Left forelimb (tissue), 1 donor: Measurements from ENCODE around the gene CECR2.

Experiments used
- DNase-seq: peaks from one replicate; pipeline ENCODE4 v3.0.0-alpha.2; 2018; ENCODE audit warnings: low spot score

The CECR2 gene

DNA sequence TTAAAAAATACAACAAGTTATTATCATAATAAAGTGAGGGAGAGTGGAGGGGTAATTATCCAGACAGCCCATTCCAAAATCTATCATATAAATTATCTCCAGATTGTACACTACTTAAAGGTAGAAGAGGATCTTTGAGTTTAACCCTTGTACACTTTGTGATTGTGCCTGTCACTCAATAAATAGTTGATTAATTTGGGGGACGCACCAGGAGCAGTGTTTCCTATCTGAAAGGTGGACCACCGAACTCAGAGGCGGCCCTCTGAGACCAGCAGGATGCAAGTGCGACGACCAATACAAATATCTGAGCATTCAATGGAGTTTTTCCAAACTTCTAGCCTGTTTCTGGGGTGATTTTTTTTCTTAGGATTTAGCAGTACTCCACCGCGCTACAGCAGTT is 1.1 kb upstream of the CECR2 start:
- DNase-seq = no peak

DNA sequence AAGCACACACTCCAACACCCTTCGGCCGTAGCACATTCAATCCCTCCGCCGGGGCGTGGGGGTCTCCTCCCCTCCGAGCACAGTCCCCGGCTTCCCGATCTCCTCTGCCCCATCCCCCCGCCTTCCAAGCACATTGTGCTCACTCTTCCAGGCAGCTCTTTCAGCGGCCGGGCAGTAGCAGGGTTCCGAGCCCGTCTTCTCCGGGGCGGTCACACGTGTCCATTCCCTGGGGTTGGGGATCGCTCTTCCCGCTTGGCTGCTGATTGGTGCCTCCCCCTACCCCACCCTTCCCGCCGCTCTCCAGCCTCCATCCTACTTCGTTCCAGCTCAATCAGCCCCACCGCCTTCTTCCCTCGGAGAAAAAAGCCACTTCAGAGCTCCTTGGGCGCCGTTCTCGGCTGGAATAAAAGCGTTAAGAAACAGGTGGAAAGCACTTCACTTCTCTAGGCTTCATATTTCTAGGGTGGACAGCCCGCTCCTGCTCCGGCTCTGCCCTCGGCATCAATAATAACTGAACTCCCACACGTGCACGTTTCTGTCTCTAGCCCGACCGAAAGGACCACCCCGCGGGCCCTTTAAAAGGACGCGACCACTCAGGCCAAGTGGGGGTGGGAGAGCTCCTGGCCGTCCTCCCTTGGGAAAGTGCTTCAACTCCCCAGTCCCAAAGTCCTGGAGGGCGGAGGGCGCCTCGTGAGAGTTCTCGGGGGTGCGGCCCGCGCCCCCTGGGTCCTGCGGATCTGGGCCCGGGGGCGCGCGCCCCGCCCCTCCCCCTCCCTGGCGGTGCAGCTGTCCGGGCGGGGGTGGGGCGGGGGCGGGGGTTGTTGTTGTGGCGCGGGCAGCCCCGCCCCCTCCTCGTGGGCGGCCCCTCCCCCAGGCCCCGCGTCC is 464 bp upstream of the CECR2 start:
- DNase-seq = peak; percentile 84

DNA sequence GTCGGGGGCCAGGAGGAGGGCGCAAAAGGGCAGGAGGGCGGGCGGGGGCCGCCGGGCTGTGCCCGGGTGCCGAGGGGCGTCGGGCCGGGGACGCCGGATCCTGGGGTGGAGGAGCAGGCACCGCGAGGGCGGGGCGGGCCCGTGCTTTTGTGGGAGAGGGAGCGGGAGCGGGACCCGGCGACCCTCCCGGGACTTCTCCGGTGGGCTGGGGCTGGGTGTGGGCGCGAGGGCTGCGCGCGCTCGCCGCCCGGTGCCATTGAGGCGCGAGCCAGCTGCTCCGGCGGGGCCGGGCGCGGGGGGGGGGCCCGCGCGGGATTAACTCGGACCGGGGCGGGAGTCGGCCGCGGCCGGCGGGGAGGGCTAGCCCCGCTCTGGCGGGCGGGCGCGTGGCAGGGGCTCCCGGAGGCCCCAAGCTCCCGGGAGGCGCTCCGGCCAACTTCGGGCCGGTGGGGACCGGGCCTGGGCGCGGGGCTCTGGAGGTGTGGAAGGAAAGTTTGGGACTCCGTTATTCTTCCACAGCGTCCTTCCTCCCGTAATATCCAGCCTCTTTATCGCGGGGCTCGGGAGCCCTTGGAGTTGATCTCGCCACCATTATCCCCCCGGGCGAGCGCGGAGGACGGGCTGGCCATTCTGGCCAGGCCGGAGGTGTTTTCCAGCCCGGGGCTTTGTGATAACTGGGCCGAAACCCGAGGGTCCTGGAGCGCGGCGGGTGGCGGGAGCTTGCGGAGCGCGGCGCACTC is 936 bp downstream of the CECR2 start:
- DNase-seq = peak; percentile 67

DNA sequence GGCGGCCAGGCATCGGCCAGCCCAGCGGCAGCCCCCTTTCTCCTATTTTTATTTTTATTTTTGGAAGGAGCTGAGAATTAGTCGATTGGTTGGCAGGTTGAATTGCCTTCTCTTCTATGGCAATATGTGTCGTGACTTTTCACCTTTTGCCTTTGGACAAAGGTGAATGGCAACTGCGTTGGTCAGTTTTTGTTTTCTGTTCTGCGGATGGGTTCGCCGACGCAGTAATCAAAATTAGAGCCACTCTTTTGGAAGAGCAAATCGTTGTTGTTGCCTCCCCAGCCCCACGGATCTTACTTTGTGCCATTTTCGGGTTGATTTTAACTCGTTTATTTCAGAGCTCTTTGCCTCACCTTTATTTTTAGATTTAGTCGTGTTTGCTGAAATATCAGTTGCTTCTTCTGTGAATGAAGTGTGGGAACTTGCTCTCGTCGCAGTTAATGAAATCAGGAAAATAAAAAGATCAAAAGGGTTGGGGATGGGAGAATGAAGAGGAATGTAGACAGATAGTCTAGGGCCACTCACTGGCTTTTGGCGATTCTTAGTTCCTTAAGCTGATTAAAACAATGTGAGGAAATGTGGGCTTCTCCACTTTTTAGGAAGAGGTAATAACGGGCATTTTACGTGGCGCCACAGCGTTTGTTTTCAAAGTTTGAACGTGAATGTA is 1.6 kb downstream of the CECR2 start:
- DNase-seq = no peak

DNA sequence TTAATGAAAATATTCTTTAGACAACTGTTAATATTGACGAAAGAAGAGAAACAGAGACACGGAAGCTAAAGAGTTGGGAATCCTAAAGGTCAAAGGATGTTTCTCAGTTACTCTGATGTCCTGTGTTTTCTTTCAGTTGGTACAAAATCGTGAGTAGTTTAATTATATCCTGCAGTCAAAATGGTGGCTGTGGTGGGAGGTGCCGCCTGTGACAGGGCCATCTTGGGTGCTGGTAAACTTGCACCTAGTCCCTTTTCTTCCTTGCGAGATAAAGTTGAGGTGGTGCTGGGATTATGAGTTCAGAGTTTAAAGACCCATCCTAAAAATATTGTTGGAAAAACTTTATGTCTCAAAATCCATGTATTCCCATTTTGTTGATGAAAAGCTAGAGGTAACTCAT is 2.2 kb downstream of the CECR2 start:
- DNase-seq = no peak

DNA sequence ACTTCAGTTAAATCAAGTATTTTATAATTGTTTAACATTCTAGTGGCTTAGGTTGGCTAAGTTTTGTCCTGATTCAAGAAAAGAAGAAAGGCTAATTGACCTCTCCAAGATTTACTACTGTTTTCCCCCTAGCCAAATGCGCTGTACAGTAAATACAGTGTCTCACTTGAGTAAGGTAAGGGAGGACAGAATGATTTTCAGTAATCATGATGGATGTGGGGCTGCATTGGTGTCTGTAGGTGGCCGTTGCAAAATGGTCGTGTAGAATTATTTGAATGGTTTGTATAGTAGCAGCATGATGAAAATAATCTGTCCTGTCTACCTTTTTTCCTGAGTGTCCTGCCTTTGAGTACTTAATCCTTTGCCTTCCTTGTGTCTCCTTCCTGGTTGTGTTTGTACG is 4.6 kb downstream of the CECR2 start:
- DNase-seq = no peak

DNA sequence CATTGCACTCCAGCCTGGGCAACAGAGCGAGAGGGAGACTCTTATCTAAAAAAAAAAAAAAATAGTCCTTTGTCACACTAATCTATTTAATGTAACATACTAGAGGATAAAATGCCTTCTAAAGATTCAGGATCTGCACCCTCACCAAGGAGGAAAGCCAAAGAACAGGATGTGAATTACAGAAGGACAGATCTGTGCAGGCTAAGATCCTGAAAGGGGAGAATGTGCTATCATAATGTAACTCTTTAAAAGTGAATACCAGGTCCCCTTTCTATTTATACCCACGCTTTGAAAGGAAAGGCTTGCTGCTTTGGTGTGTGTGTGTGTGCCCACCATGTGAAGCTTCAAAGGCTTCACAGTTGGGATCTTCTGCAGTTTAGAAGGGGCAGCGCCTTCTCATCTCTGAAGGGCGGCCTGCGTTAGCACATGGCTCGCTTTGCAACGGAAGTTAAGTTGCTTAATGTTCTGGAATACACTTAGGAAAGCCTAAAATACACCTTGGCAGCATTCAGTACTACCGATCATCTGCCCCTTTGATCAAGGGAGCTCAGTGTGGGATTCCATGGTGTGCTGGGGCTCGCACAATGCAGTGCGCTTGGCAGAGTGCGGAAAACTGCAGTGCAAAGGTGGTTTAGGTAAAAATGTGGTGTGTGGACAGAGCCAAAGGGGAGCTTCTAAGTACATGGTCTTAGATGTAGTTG is 6.8 kb downstream of the CECR2 start:
- no peak for DNase-seq

DNA sequence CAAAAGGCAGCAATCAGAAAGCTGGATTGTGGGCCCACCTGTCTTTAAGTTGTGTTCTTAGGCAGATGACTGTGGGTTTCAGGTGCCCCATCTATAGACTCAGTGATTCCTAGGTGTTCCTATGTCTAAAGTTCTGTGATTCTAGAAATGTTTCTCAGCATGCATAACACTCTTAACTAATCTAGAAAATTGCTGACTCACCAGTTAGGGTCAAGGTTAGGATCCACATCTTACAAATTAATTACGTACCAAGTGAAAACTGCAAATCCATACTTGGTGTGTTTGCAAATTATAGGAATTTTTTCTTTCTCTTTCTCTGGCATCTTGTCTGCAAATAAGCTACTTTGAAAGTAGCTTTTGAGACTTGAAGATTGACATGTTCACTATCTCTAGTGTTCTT is 7.7 kb downstream of the CECR2 start:
- DNase-seq = no peak

DNA sequence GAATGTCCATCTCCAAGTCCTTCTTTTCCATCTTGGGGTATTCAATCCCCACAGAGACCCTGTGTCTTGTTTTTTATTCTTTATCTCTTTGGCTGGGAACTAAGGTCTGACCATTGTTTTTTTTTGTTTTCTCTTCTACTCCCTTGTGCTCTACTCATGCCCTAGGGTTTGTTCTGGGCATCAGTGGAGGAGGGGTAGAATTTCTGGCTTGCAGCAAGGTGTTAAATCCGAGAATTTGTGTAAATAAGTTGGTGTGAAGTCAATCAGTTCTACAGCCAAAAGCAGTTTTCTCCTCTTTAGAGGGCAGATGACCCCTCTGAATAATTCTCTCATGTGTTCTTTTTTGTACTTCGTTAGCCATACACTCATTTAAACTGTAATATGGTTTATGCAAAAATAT is 10.7 kb downstream of the CECR2 start:
- DNase-seq = no peak

DNA sequence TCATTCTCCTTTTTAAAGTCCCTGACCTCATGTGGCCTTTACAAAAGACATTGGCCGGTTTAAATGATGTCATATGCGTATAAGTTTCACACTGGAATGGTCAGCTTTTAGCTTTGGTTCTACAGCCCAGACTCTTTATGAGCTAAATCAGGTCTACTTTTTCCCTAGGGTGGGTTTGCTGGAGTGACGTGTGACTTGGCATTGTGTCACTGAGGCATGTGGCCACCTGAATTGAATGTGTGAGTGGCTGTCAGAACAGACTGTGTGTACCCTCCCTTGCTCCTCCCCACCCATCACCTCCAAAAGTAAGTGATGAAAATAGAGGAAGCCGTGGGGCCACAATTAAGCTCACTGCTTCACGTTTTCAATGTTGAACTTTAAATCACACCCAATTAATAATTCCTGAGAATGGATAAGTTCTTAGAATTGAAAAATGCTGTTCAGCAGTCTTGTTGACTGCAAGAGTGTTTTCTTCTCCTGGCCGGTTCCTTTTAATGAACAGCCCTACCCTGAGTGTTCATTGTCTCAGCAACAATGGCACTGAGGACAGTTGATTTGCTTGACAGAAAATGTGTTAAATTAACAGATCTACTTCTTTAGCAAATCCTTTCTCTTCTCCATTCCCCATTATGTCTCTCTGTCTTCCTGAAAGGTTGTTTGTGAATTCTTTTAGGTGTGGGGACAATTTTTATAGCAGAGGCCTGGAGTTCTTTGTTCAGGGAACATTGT is 11.3 kb downstream of the CECR2 start:
- DNase-seq = no peak

DNA sequence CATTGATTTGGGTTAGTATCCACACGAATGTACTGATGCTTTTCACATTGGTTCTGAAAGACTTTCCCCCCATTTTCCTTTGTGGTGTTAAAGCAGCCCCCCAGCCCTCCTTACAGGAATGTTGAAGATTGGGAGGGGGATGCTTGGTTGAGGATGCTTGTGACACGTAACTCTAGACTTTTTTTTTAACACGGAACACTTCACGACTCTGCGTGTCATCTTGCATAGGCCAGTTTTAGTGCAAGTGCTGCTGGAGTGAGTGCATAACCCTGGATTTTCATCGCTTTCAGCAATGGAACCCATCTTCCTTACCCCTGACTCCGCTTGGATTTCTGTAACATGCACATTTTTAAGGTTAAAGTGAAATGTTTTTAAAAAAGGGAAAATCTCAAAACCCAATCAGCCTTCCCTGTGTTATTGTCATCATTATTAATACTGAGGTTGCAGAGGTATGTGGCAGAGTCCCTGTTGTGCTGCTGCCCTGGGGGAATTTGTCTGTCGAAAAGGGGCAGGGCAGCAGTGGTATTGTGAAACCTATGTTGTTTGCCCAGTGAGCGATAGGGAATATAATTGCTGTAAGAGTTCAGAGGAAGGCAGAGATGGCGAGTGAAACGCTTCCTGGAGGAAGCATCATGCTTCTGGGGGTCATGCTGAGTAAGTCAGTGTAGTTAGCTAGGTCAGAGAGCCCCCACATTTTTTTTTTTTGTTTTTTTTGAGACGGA is 12.1 kb downstream of the CECR2 start:
- no peak for DNase-seq

DNA sequence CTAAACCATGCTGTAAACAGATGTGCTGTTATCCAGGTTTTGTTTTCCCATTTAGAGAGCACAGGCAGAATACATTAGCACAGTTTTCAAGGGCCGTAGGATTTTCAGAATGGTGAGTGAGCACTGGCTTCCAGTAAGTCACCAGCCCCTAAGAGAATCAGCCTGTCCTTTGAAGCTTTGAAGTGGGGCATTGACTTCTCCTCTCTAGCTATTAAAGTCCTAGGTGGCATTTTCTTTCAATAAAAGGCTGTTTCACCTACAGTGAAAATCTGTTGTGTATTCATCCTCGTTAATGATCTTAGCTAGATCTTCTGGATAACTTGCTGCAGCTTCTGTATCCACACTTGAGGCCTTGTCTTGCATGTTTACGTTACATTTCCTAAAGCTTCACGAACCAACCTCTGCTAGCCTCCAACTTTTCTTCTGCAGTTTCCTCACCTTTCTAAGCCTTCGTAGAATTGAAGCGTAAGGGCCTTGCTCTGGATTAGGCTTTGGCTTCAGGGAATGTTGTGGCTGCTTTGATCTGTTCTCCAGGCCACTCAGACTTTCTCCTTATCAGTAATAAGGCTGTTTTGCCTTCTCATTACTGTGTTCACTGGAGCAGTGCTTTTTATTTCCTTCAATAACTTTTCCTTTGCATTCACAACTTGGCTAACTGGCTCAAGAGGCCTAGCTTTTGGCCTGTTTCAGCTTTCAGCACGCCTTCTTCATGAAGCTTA is 15.5 kb downstream of the CECR2 start:
- DNase-seq = no peak

DNA sequence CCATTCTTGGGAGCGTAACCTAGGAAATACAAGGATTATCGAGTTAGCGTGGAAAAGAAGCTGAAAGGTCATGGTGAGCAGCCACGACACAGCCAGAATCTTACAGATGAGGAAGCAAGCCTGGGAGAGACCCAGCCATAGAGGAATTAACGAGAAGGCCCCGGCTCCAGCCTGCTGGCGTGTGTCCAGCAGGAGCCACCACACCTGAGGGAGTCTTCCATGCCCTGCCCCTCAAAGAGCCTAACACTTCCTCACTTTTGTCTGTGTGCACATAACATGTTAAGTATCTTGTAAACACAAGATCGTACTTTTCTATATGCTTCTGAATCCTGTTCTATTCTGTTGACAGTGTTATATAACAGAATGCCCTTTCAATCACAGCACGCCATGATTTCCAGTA is 18.1 kb downstream of the CECR2 start:
- no peak for DNase-seq

DNA sequence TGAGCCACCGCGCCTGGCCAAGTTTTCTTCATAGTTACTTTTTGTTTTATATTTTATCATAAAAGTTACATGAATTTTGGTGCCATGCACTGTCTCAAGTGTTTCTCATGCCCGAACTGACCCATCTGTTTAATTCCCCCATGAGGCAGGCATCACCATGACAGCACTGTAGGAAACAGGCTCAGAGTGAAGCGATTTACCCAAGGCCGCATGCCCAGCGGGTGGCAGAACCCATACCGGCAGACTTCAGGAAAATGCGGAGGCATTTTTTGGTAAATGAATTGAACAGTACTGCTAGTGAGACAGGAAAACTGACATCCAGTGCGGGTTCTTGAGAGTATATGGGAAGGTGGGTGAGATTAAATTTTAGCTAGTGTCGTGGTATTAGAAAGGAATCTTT is 19.0 kb downstream of the CECR2 start:
- no peak for DNase-seq

DNA sequence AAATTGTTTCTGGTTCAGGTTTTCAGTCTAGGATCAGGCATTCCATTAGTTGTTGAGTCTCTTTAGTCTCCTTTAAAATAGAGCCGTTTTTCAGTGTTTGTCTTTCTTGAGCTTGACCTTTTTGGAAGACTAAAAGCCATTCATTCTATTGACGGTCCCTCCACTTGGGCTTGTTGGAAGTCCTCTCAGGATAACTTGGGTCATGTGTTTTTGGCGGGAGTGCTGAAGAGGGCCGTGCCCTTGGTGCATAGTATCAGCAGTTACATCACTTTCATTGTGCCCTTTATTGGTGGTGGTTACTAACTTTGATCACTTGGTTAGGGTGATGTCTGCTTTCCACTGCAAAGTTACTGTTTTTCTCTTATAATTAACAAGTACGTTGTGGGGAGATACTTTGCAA is 20.8 kb downstream of the CECR2 start:
- DNase-seq = no peak

DNA sequence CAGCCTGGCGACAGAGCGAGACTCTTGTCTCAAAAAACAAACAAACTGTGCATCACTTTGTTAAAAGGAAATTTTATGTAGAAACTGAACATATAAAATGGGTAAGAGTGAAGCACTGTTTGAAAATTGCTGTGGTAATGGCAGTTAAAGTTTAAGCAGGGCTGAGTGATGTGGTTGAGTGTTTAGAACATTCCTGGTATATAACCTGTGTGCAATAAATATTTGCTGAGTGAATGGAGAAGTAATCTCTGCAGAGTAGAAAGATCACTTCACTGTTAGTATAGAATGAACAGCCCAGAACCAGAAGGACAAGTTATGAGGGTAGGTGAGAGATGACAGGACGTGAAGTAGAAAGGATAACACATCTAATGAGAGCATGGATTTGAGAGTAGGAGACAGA is 27.3 kb downstream of the CECR2 start:
- DNase-seq = no peak

DNA sequence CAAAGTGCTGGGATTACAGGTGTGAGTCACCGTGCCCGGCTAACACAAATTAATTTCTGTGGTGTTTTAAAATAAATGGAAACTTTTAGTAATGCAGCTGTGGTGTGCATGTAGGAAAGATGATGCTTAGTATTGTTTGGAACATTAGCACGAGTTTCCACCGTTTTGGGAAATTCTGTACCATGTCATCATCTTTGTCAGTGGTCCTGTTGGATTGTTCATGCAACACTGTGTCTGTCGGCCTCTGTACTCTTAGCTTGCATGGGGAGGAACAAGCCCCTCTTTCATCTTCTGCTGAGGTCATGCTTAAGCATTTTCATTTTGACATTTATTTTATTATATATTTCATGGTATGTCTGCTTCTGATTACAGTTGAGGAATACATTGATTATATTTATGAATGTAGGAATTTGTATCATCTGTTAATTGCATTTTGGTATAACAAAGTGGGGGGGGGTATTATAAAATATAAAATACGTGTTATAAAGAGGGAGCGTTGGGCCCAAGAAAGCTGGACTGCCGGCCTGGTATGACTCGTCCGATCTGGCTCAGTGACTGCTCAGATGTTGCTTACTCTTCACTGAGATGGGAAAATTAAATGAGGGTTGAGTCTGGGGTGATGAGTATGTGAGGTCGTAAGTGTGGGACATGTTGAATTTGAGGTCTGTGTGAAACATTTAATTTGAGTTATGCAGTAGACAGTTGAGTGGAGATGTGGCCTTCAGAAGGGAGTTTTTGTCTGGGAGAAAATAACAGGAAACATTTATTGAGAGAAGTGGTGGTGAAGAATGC is 28.7 kb downstream of the CECR2 start:
- DNase-seq = no peak

DNA sequence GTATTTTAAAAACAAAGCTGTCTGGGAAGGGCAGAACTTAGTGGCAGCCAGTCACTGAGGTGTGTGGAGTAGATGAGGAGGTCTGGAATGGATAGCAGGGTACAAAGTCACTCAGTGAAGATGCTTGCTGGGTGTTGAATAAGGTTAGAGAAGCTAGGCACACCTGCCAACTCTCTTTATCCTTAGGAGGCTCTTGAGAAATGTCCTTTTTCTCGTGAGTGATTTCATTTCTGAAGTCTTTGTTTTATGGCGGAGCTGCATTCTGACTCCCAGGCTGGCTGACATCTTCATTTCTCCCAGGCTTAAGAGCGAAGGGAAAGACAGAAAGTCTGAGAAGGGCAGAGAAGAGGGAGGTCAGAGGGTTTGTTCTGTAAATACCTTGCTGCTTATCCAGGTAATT is 31.0 kb downstream of the CECR2 start:
- DNase-seq = no peak

DNA sequence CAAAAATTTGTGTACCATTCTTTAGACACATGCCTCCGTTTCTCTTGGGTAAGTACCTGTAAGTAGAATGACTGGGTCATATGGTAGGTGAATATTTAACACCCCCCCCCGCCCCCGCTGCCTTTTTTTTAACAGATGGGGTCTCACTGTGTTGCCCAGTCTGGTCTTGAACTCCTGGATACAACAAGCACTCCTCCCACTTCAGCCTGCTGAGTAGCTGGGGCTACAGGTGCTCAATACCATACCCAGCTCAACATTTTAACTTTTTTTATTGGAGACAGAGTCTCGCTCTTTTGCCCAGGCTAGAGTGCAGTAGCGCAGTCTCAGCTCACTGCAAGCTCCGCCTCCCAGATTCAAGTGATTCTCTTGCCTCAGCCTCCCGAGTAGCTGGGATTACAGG is 32.5 kb downstream of the CECR2 start:
- no peak for DNase-seq

DNA sequence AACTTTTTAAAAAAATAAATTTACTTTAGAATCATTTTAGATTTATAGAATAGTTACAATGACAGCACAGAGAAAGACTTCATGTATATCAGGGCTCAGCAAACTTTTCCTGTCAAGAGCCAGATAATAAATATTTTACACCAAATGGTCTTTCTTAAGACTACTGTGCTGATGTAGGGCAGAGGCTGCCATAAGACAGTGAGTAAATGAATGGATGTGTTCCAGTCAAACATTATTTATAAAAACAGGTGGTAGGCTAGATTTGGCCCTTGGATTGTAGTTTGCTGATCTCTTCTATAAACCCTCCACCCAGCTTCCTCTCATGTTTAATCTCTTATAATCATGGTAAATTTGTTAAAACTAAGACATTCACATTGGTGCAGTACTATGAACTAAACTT is 33.0 kb downstream of the CECR2 start:
- no peak for DNase-seq
